GM11168 (cell line): Measurements from ENCODE around the gene CD2AP.

Source experiments
- in situ Hi-C: fragments of 300-500 bp; cut with MboI; formaldehyde crosslinking; loops from one replicate; pipeline ENCODE4 v1.12.0; 2022; ENCODE audit warnings: low sequenced_read_pairs; ENCODE audit not compliant: unreplicated experiment

Gene CD2AP

GRCh38 chr6:47665112-47665511 is 187.5 kb downstream of the CD2AP start:
- in situ Hi-C loops: no loop called here

- in situ Hi-C loops: no loop called here
These were observed 192.3 kb downstream of the CD2AP start for GRCh38 chr6:47669684-47670513.

- in situ Hi-C loops: no loop called here
These were observed 193.3 kb downstream of the CD2AP start for GRCh38 chr6:47670851-47671250.

- in situ Hi-C loops: no loop called here
These were observed 194.2 kb downstream of the CD2AP start for GRCh38 chr6:47671777-47672176.

- in situ Hi-C loops: no loop called here
These were observed 195.2 kb downstream of the CD2AP start for GRCh38 chr6:47672816-47673215.

- in situ Hi-C loops: no loop called here
These were observed 197.1 kb downstream of the CD2AP start for GRCh38 chr6:47674673-47675072.
